Stimulated activated CD8-positive, alpha-beta memory T cell treated with anti-CD3 and anti-CD28 coated beads, Interleukin-4, amount 100 ng/mL, for 4 hours (primary cell): Measurements from ENCODE around the gene MXD3.
"Not testable (repeated sequence)": the region's sequence is repeated elsewhere in the genome, so short reads cannot be mapped to it uniquely, and the experiment has no call there.

ENCODE experiments used
- DNase-seq, 2 donors: peaks; one replicate each; pipeline ENCODE4 v3.0.0-alpha.2; 2020; ENCODE audit warnings: low read depth in 2 of 2, low spot score in 1 of 2

MXD3 gene

DNA sequence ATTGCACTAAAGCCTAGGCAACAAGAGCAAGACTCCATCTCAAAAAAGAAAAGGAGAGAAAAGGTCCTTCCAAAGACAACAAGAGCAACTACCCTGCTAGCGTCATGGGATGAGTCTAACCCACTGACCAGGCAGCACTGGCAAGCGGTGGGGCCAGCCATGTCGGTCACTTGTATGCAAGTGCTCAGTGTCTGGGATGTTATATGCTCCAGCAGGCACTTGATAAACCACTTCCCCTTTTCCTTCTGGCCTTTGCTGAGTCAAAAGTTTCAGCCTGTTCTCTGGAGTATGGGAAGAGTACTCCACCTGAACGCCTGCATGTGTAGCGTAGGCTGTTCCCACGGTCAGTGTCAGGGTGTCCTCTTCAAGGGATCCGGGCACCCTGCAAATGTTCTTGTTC is 9.2 kb upstream of the MXD3 start:
- no peak for DNase-seq

DNA sequence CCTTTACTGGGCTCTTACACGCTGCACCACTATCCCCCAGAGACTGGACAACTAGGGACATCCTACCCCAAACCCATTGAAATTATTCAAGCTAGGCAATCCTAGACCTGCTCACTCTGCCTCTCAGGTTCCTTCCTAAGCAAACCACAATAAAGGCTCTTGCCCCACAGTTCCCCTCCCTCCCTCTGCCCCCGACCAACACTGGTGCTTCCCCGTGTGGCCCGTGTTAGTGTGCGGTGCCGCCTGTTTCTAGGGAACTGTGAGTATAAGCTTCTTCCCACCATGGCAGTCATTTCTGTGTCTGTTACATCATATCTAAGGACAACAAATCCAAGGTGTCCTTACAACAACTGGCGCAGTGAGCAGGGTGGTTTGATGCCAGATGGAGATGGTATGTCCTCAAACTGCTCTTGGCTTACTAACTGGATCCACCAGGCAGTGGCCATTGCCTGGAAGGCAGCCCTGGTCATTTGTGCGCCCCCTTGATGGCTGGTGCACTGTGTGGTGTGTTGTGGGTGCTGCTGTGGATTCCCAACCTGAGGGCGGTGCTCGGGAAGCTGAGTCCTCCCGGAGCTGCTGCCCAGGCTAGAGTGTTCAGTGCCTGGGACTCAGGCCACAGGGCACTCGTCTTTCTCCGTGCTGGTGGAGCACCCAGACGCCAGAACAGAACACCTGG is 8.4 kb upstream of the MXD3 start:
- no peak for DNase-seq

DNA sequence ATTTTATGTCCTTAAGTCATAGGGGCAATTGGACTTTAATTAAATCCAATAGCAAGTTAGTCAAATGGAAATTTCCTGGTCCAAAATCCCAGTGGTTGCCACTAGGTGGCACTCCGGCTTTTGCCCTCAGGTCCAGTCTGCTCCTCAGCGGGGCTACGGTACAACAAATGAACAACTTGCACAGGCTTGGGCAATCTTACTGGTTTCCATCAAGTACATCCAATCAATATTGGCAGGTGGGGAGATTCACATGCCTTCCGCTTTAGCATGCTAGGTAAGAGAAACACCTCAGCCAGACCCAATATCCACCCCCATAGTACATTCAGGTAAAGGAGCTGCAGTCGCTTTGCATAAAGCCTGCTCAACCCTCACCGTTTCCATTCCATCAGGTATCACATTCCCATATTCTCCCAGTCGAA is 6.3 kb upstream of the MXD3 start:
- peak; percentile 51 to 55 for DNase-seq

DNA sequence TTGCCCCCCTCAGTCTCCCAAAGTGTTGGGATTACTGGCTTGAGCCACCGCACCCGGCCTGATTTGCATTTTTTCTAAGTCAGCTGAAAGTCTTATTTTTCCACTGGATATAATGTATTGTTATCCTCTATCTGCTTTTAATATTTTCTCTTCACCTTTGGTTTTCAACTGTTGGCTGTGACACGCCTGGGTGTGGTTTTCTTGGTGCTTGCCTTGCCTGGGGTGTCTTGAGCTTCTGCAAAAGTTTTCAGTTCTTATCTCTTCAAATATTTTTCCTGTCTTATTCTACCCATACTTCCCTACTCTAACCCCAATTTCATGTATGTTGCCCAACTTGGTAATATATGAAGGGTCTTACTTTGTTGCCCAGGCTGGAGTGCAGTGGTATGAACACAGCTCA is 4.3 kb upstream of the MXD3 start:
- DNase-seq, result no peak

DNA sequence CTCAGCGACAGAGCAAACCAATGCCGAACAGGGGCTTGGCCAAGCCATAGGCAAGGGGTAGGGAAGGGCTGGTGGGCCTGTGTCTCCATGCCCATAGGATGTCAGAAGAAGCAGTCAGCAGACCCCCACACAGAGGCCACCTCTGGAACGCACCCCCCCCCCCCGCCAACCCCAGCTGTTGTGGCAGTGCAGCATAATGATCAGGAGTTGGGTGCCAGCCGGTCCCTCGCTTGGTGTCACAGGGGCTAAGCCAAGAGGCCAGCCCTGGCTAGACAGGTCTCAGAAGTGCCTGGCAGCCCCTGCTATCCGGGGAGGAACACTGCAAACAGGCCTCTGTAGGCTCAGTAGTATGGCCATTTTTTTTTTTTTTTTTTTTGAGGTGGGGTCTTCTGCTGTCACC is 3.7 kb upstream of the MXD3 start:
- no peak for DNase-seq

DNA sequence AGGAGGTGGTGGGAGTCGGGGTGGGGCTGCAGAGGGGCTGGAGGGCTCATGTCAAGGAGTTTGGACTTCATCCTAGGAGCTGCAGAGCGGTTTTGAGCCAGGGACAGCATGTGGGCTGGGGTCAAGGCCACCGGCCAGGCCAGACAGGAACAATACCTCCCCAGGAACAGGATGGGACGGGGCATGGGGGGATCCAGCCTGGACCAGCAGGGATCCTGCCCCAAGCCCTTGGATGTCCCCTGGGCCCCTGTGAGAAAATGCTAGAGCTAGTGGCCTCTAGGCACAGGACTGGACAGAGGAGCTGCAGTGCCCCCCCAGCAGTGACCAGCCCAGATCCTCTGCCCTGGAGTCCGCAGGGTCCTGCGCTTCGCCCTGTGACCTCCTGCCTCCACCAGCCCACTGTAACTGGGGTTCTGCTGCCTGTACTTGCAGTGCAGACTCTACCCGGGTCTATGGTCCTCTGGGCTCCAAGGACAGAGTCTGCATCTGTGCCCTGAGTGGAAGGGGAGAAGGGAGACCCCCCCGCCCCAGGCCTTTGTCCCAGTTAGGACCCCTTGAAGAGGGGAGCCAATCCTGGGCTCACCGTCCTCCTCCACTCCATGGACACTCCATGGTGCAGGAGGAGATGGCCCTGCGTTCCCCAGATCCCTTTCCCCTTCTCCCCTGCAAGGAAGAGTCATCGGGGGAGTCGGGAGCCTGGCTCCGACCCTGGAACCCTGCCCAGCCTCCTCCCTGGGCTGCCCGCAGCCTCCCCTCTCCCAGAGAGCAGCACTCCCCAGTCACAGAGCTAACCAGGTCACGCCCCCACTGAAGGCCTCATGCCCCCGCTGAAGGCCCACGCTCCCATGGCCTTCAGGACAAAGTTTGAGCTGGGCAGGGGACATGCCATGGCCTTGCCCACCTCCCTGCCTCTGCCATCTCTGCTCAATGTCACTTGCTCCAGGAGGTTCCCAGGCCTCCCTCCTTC is 3.0 kb upstream of the MXD3 start:
- DNase-seq, result no peak

DNA sequence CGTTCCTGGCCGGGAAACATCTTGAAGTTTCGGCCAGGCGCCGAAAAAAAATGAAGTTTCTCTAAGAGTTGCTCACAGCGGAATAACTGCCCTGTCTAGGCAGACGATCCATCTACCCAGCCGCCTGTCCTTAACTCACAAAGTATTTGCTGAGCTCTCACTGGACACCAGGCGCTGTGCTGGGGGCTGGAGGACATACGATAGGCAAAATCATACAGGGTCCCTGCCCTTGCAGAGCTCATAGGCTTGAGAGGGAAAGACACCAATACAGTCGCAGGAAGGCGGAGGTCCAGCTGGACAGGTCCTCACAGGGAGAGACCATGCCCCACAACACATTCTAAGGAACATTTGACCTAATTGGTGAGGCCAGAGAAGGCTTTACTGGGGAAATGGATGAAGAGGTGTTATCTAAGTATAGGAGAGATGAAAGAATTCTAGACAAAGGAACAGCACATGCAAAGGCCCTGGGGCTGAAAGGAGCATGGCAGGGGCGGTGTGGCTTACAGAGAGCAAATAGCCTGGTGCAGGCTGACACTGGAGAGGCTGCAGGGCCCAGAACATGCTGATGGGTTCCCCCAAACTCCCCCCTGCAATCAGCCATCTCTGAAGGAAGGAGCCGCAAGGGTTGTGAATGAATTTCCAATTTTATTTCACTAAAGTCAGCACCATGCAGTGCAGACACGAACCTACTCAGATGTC is 2.0 kb upstream of the MXD3 start:
- no peak for DNase-seq

DNA sequence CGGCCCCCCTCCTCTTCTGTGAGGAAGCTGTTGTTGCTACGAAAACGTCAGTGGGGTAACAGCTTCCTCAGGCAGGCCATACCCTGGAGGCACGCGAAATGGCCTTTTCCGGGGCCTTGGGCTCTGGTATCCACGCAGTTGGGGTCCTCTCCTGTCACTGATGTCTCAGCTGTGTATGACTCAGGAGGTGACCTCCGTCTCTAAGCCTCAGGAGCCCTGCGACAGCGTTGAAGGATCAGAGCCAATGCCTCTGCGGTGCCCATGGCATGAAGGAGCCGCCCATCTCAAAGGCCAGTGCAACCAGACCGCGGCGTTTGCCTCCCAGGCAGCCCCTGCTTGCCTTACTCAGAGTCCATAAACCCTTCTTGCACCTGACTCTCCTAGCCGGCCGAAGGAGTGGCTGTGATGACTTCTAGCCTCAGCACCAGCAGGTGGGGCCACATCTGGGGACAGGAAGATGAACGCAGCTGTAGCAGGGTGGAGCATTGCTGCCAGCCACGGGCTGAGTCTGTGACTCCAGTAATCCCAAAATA is 1.0 kb upstream of the MXD3 start:
- no peak for DNase-seq

DNA sequence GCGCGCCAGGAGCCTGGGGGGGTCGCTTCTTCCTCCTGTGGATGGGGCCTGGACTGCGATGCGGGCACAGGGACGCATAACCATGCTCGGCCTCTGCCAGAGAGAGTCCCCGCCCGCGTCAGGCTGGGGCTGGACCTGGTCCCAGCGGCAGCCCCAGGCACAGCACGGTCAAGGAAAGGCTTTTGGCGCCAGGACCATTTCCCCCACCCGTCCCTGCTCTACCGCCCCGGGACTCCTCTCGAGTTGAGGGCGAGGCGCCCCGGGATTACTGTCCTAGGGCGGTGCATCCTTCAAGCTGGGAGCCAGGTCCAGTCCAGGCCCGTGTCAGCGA is 341 bp downstream of the MXD3 start:
- DNase-seq, result no peak

DNA sequence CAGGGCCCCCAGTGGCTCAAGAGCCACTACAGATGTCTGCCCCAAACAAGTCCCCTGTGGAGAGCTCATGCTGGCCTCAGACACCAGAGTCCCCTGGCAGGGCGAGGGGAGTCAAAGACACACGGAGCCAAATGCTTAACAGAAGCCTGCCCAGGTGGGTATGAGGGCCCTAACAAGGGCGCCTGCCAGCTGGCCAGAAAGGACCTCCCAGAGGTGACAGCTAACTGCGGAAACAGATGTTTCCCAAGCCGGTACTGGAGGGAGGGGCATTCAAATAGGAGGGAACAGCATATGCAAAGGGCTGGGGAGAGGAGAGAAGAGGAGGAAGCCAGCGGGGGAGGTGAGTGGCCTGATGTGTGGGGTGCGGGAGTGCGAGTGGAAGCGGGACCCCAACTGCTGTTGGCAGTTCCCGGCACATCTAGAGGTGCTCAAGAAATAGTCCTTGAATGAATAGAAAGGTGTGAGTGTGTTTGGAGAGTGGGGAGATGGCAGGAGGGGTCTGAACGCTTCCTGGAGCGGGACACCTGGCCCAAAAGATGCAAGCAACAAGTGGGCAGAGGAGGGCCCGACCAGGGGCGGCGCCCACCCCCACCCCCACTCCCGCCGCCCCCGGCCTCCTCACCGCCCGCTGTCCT is 824 bp downstream of the MXD3 start:
- no peak for DNase-seq

DNA sequence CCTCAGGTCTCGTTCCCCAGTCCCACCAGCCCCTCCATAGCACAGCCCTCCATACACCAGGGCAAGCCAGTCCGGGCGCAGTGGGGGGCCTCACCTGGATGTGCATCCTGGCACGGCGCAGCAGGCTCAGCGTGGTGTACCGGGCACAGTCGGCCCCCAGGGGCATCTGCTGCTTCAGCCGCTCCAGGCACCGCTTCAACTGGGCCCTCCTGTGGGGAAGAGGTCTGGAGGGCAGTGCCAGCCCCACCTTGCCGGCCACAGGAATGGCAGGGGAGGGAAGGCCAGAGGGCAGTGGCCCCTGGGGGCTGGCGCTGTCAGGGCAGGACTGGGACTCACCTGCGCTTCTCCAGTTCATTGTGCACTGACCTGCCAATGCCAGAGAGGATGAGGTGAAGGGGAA is 1.4 kb downstream of the MXD3 start:
- DNase-seq, result no peak

DNA sequence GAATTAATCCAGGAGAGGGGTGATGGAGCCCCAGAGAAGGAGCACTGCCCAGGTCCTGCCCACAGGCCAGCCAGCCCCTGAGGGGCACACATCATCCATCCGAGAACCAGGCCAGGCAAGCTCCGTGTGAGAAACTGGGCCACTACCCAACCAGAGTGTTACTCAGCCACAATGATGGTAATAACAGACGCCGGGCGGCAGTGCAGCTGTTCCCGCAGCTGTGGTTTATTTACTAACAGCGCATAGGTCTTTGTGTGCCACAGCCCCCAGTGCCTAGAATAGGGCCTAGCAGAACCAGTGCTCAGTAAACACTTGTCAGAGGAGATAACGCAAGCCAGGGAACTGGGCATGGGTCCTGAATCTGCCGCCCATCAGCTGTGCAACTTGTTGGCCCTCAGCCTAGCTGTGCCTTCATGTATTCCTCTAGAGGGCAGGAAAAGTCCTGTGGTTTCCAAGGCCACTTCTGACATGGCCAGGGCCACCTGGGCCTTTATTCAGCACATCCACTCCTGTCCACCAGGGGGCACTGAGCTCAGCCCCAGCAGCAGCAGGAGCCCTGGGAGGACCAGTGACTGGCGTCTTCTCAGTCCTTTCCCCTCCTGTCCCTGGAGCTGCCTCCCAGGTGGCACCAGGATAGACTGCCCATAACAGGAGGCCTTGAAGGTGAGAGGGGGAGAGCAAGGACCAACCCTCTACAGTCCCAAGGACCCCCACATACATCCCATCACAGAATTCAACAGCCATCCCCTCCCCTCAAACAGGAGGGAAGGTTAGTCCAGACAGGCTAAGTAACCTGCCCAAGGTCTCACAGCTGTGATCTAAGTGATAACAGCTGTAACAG is 2.1 kb downstream of the MXD3 start:
- DNase-seq, result peak in 1 of 2 donors; percentile 37

DNA sequence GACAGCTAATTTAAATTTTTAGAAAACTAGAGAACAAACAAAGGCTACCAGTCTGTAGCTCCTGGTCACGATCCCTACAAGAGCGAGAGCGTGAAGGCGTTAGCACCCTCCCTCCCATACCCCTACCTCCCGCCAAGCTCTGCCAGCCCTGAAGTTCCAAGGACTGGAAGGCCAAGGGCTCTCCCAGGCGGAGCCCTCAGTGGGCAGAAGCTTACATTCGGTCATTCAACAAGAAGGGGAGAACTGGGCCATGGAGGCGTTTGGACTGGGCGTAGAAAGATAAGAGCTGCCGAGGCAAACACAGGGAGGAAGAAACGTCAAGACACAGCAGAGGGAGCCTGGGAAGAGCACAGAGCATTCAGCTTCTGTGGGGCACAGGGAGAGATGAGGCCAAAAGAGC is 3.0 kb downstream of the MXD3 start:
- no peak for DNase-seq

DNA sequence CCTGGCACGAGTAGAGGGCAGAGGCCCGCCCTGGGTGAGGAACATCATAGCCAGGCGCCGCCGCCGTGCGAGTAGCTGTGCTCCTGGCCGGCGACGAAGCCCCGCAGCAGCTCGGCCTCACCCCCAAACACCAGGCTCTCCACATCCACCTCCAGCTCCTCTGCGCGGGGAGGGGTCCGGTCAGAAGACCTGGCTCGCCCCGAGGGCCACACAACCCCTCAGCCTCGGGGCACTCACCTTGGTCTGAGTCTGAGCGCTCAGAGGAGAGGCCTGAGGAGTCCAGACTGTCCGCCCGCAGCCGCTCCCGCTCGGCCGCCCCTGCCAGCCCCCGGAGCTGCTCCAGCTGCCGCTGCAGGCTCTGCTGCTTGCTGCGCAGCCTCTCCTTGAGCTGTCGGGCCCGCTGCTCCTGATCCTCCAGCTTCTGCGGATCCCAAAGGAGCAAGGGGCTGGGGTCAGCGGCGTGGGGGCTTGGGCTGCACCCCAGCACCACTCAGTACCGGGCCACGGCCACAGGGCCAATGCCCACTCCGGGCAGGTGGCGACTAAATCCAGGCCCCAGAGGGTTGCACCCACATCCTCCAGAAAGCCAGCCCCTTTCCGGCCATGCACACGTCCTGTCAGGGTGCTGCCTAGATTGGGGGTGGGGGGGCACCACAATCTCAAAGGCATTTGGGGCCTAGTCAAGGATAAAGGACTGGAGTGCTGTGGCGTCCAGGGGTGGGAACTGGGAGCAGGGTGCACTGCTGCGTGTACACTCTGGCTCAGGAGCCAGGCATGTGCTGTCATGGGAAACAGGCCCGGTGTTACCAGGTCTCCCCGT is 3.9 kb downstream of the MXD3 start:
- no peak for DNase-seq

DNA sequence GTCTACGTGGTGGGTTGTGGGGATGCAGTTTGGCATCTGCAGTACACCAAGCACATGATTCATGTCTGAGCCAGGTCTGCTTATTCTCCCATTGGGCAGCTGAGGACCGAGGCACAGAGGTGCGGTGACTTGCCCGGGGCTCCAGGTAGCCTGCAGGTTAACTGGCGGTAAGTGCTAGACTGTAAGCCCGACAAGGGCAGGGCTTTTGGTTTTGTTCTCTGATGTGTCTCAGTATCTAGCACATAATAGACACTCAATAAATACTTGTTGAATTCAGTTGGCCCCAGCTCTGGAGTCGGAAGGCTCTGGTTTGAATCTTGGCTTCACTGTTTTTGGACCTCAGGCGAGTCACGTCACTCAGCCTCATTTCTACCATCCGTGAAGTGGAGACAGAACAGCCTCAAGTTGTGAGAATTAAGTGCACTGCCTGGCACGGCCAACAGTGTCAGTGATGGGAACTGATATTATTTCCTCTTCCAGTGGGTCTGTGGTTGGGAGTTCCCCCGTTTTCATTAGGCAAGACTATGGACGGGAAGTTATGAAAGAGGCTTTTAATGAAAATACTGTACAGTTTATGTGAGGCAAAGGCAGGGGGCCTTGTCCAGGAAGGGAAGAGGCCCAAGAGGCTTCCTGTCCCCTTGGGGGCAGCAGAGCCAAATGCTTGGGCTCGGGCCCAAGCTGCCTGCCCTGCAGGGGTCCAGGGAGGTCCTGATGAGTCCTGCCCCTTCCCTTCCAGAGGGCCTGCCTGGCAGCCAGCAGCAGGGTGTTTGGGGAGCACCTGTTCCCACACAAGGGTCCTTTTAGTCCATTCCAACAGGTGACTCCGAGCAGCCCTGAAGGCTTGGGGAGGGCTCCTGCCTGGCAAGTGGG is 4.8 kb downstream of the MXD3 start:
- no peak for DNase-seq

DNA sequence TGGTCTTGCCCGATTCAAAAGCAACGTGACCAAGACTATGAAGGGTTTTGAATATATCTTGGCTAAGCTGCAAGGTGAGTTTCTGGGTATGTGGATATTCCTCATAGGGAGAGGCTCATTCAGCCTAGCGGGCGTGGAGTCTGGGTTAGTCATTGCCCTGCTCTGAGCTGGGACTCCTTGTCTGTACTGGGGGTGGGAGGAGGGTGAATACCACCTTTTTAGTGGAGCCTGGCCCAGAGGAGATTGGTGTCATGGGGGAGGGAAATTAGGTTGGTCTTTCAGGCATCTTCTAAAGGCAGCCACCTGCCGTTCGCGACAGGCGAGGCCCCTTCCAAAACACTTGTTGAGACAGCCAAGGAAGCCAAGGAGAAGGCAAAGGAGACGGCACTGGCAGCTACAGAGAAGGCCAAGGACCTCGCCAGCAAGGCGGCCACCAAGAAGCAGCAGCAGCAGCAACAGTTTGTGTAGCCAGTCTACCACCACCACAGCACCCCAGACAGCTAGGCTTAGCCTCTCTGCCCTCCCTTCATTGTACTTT is 5.5 kb downstream of the MXD3 start:
- DNase-seq, result not testable (repeated sequence)

DNA sequence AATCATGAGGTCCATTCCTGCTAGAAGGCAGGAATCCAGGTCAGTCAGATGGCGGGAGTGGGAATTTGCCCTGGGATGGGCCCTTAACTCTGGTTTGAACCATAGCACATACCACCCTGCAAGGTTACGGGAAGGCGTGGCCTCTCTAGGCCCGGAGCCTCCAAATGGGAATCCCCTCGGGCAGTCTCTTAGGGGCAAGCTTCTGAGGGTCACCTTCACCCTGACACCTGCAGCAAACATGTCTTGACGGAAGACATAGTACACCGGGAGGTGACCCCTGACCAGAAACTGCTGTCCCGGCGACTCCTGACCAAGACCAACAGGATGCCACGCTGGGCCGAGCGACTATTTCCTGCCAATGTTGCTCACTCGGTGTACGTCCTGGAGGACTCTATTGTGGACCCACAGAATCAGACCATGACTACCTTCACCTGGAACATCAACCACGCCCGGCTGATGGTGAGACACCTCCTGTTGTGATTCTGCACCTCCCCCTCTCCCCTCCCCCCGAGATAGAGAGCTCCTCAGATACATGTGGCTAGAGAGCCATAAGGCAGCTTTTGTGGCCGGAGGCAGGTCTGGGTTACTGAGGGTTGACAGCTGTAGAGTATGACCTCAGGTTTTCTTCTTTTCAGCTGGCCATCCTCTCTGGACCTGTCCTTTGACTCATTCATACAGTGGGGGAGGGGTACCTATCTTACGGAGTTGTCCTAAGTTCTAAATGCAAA is 7.1 kb downstream of the MXD3 start:
- no peak for DNase-seq
